Activated T-cell treated with anti-CD3 and anti-CD28 coated beads, Interleukin-2, amount 50 U/mL, for 72 hours (primary cell): ENCODE results near the gene SLC35D1. TPM values are rescaled to one million over a fixed set of nuclear protein-coding genes. Genes with fewer than 3 reads are reported as not detected.

Experiments
- ATAC-seq, 2 donors: fragments of 150-1000 bp; cut with Tn5 transposase; replicated peaks in 1 of 2; 2 replicates each; pipeline ENCODE4 v1.10.0; 2021; ENCODE audit warnings: moderate library complexity in 2 of 2, mild to moderate bottlenecking in 1 of 2
- DNase-seq, 2 donors: peaks; one replicate each; pipeline ENCODE4 v3.0.0; 2021 to 2022; ENCODE audit warnings: mixed read lengths in 1 of 2
- H3K27ac Mint-ChIP-seq: one replicate; pipeline ENCODE4 v1.8.0; 2022; ENCODE audit warnings: mild to moderate bottlenecking, moderate library complexity, mixed read lengths
- H3K27me3 Mint-ChIP-seq: one replicate; pipeline ENCODE4 v1.8.0; 2022; ENCODE audit warnings: low read depth, mixed read lengths
- H3K36me3 Mint-ChIP-seq, 2 donors: one replicate each; pipeline ENCODE4 v1.8.0; 2022; ENCODE audit warnings: mixed read lengths in 2 of 2, mild to moderate bottlenecking in 1 of 2; ENCODE audit not compliant: insufficient read depth in 2 of 2
- H3K4me1 Mint-ChIP-seq: one replicate; pipeline ENCODE4 v1.8.0; 2022; ENCODE audit warnings: low read depth, mixed read lengths
- H3K4me3 Mint-ChIP-seq, 2 donors: one replicate each; pipeline ENCODE4 v1.8.0; 2022; ENCODE audit warnings: mild to moderate bottlenecking in 2 of 2, mixed read lengths in 2 of 2, moderate library complexity in 2 of 2
- H3K9me3 Mint-ChIP-seq, 2 donors: one replicate each; pipeline ENCODE4 v1.8.0; 2022; ENCODE audit warnings: mixed read lengths in 2 of 2
- total RNA-seq, 2 donors: library from RNA; stranded (reverse); gene quantifications; one replicate each; pipeline ENCODE4 v1.2.3, GENCODE V29; 2022

The SLC35D1 gene
- total RNA-seq, 2 donors from 2014 or later = 16.7 to 19.6 TPM

- no peak overlapping the region for H3K4me3 Mint-ChIP-seq
- peaks cover 11% of the 10 kb centered on the region for H3K4me1 Mint-ChIP-seq
- ATAC-seq (no peak), DNase-seq (no peak)
- peaks cover 2 to 4% of the 10 kb centered on the region in 2 donors for H3K9me3 Mint-ChIP-seq
- no peaks in the 10 kb centered on the region for H3K27me3 Mint-ChIP-seq
- H3K27ac Mint-ChIP-seq = no peak overlapping the region
- H3K36me3 Mint-ChIP-seq = peaks cover 7 to 24% of the 10 kb centered on the region in 2 donors
Measured at GRCh38 chr1:67031859-67032247, 22.1 kb downstream of the SLC35D1 start.

- peaks cover 0 to 4% of the 10 kb centered on the region in 2 donors for H3K9me3 Mint-ChIP-seq
- no peak overlapping the region for H3K4me3 Mint-ChIP-seq
- no peak for ATAC-seq
- no peaks in the 10 kb centered on the region for H3K27me3 Mint-ChIP-seq
- DNase-seq = no peak
- peaks cover 11% of the 10 kb centered on the region for H3K4me1 Mint-ChIP-seq
- peaks cover 2 to 19% of the 10 kb centered on the region in 2 donors for H3K36me3 Mint-ChIP-seq
- H3K27ac Mint-ChIP-seq = no peak overlapping the region
Measured at GRCh38 chr1:67031121-67031858, 22.7 kb downstream of the SLC35D1 start.

- no peak overlapping the region for H3K27ac Mint-ChIP-seq
- no peaks in the 10 kb centered on the region for H3K9me3 Mint-ChIP-seq
- DNase-seq = no peak
- no peaks in the 10 kb centered on the region for H3K27me3 Mint-ChIP-seq
- peaks cover 5% of the 10 kb centered on the region for H3K4me1 Mint-ChIP-seq
- no peak for ATAC-seq
- H3K4me3 Mint-ChIP-seq = no peak overlapping the region
- H3K36me3 Mint-ChIP-seq = peaks cover 0 to 9% of the 10 kb centered on the region in 2 donors
Measured at GRCh38 chr1:67029472-67029871, 24.5 kb downstream of the SLC35D1 start.

GRCh38 chr1:67020765-67021164, 33.2 kb downstream of the SLC35D1 start:
- H3K4me1 Mint-ChIP-seq = no peaks in the 10 kb centered on the region
- no peaks in the 10 kb centered on the region for H3K9me3 Mint-ChIP-seq
- ATAC-seq = no peak
- no peak for DNase-seq
- H3K4me3 Mint-ChIP-seq = no peak overlapping the region
- H3K27ac Mint-ChIP-seq = no peak overlapping the region
- no peaks in the 10 kb centered on the region for H3K27me3 Mint-ChIP-seq
- H3K36me3 Mint-ChIP-seq = peaks cover 0 to 16% of the 10 kb centered on the region in 2 donors

GRCh38 chr1:67020304-67020703, 33.6 kb downstream of the SLC35D1 start:
- no peak for DNase-seq
- Mint-ChIP-seq H3K27ac (no peak overlapping the region), H3K4me1 (no peaks in the 10 kb centered on the region), H3K9me3 (no peaks in the 10 kb centered on the region), H3K36me3 (peaks cover 0 to 16% of the 10 kb centered on the region in 2 donors), H3K27me3 (no peaks in the 10 kb centered on the region), H3K4me3 (no peak overlapping the region)
- no peak for ATAC-seq

- Mint-ChIP-seq H3K4me3 (no peak overlapping the region), H3K36me3 (peaks cover 0 to 16% of the 10 kb centered on the region in 2 donors), H3K27ac (no peak overlapping the region), H3K9me3 (no peaks in the 10 kb centered on the region), H3K27me3 (no peaks in the 10 kb centered on the region), H3K4me1 (no peaks in the 10 kb centered on the region)
- DNase-seq (no peak), ATAC-seq (no peak)
Measured at GRCh38 chr1:67019600-67020136, 34.3 kb downstream of the SLC35D1 start.

GRCh38 chr1:67019121-67019520, 34.8 kb downstream of the SLC35D1 start:
- ATAC-seq (no peak), DNase-seq (no peak)
- H3K27me3 Mint-ChIP-seq = no peaks in the 10 kb centered on the region
- no peaks in the 10 kb centered on the region for H3K4me1 Mint-ChIP-seq
- no peaks in the 10 kb centered on the region for H3K9me3 Mint-ChIP-seq
- no peak overlapping the region for H3K4me3 Mint-ChIP-seq
- peaks cover 0 to 16% of the 10 kb centered on the region in 2 donors for H3K36me3 Mint-ChIP-seq
- H3K27ac Mint-ChIP-seq = no peak overlapping the region

GRCh38 chr1:67018574-67018973, 35.4 kb downstream of the SLC35D1 start:
- no peak overlapping the region for H3K27ac Mint-ChIP-seq
- H3K4me3 Mint-ChIP-seq = no peak overlapping the region
- H3K9me3 Mint-ChIP-seq = no peaks in the 10 kb centered on the region
- DNase-seq (no peak), ATAC-seq (no peak)
- peaks cover 0 to 16% of the 10 kb centered on the region in 2 donors for H3K36me3 Mint-ChIP-seq
- H3K27me3 Mint-ChIP-seq = no peaks in the 10 kb centered on the region
- H3K4me1 Mint-ChIP-seq = peaks cover 2% of the 10 kb centered on the region

- ATAC-seq (peak; percentile 82 to 87), DNase-seq (no peak)
- H3K27ac Mint-ChIP-seq = no peak overlapping the region
- peaks cover 5% of the 10 kb centered on the region for H3K4me1 Mint-ChIP-seq
- no peaks in the 10 kb centered on the region for H3K27me3 Mint-ChIP-seq
- peaks cover 0 to 2% of the 10 kb centered on the region in 2 donors for H3K36me3 Mint-ChIP-seq
- H3K4me3 Mint-ChIP-seq = no peak overlapping the region
- peaks cover 0 to 3% of the 10 kb centered on the region in 2 donors for H3K9me3 Mint-ChIP-seq
Measured at GRCh38 chr1:67013573-67013972, 40.4 kb downstream of the SLC35D1 start.

GRCh38 chr1:67009792-67010191, 44.2 kb downstream of the SLC35D1 start:
- no peak overlapping the region for H3K27ac Mint-ChIP-seq
- H3K36me3 Mint-ChIP-seq = peaks cover 0 to 7% of the 10 kb centered on the region in 2 donors
- DNase-seq (no peak), ATAC-seq (no peak)
- H3K4me3 Mint-ChIP-seq = no peak overlapping the region
- no peaks in the 10 kb centered on the region for H3K27me3 Mint-ChIP-seq
- H3K9me3 Mint-ChIP-seq = peaks cover 0 to 3% of the 10 kb centered on the region in 2 donors
- H3K4me1 Mint-ChIP-seq = peaks cover 5% of the 10 kb centered on the region

GRCh38 chr1:67005068-67005467, 48.9 kb downstream of the SLC35D1 start:
- no peak for DNase-seq
- no peak for ATAC-seq
- Mint-ChIP-seq H3K4me1 (peaks cover 7% of the 10 kb centered on the region), H3K27me3 (no peaks in the 10 kb centered on the region), H3K27ac (no peak overlapping the region), H3K9me3 (peaks cover 0 to 3% of the 10 kb centered on the region in 2 donors), H3K4me3 (no peak overlapping the region), H3K36me3 (peaks cover 0 to 7% of the 10 kb centered on the region in 2 donors)

- no peaks in the 10 kb centered on the region for H3K27me3 Mint-ChIP-seq
- ATAC-seq (no peak), DNase-seq (no peak)
- no peak overlapping the region for H3K27ac Mint-ChIP-seq
- H3K4me3 Mint-ChIP-seq = no peak overlapping the region
- peaks cover 0 to 7% of the 10 kb centered on the region in 2 donors for H3K36me3 Mint-ChIP-seq
- no peaks in the 10 kb centered on the region for H3K9me3 Mint-ChIP-seq
- peaks cover 7% of the 10 kb centered on the region for H3K4me1 Mint-ChIP-seq
Measured at GRCh38 chr1:67004176-67004575, 49.8 kb downstream of the SLC35D1 start.

GRCh38 chr1:67001682-67002425, 52.1 kb downstream of the SLC35D1 start:
- H3K4me3 Mint-ChIP-seq = no peak overlapping the region
- no peaks in the 10 kb centered on the region for H3K9me3 Mint-ChIP-seq
- peaks cover 11% of the 10 kb centered on the region for H3K4me1 Mint-ChIP-seq
- ATAC-seq (no peak), DNase-seq (no peak)
- peaks cover 0 to 9% of the 10 kb centered on the region in 2 donors for H3K36me3 Mint-ChIP-seq
- H3K27me3 Mint-ChIP-seq = no peaks in the 10 kb centered on the region
- no peak overlapping the region for H3K27ac Mint-ChIP-seq
